IPS-18c (cell line): ENCODE results near the gene IGFBP5.

Experiments used
- H3K4me3 ChIP-seq: 2 replicates; pipeline ENCODE4 v1.7.0; 2013; ENCODE audit warnings: low read depth, mild to moderate bottlenecking, low read length, moderate library complexity; ENCODE audit not compliant: insufficient read depth
- H3K9me3 ChIP-seq: one replicate; pipeline ENCODE4 v1.6.1; 2013; ENCODE audit warnings: mild to moderate bottlenecking, low read length, moderate library complexity; ENCODE audit not compliant: control insufficient read depth, insufficient read depth

IGFBP5 gene, protein sequence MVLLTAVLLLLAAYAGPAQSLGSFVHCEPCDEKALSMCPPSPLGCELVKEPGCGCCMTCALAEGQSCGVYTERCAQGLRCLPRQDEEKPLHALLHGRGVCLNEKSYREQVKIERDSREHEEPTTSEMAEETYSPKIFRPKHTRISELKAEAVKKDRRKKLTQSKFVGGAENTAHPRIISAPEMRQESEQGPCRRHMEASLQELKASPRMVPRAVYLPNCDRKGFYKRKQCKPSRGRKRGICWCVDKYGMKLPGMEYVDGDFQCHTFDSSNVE

DNA sequence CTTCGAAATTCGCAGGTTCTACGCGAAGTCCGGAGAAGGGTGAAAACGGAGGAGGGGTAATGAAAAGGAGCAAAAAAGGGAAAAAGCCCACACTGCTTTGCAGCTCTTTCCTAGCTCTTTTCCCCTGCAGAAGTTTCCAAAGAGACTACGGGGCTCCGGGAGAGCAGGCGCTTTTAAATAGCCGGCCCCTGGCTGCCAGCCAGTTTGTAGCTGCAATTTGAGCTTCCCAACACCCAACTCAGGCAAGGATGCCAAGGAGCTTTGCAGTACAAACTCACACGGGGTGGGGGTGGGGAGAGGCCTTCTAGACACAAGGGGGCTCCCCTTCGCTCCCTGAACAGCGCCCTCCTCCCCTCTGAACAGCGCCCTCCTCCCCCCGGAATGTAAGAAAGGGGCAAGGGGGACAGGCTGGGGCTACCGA is at the start of gene IGFBP5:
IGFBP5 (minus strand) TSS at position 149 of the 421 bp plus-strand sequence. CDS start 774 bp downstream, outside the sequence.
- Histone ChIP-seq H3K9me3 (peaks cover 3% of the 10 kb centered on the region), H3K4me3 (peak within 1 kb of the TSS; percentile 72)

DNA sequence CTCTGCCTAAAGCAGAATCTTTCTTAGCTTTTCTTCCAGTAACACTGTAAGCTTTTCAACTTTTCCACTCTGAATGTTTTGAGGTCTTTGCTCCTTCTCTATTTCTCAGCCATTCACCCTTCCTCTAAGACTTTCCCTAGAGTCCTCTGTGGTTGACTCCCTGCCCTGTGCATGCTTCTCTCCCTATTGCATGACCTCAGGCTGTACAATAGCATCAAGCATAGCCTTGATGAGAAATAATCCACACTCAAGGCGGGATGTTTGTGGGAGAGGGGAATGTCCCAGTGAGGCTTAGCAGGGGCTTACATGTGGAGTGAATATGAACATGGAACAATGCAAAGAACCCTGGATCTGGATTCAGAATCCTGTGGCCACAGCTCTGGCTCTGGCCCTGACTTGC is 48.4 kb upstream of the IGFBP5 start:
- no peak overlapping the region for H3K4me3 ChIP-seq
- no peaks in the 10 kb centered on the region for H3K9me3 ChIP-seq

DNA sequence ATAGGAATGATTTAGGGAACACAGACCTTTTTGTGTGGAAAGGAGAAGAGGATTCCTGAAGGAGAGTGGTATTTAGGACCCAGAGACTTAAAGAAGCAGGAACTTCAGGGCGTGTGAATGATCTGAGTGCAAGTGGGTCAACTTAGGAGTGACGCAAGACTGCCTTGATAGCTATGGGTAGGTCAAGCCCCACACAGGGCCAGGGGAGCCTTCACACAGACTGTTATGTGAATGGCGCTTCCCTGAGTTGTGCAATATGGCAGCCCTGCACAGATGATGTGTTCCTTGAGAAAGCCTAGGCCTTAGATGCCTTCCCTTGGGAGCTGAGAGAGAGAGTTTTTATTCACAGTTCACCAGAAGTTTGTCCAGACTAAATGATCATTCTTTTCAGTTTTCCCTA is 47.1 kb upstream of the IGFBP5 start:
- no peaks in the 10 kb centered on the region for H3K9me3 ChIP-seq
- no peak overlapping the region for H3K4me3 ChIP-seq

DNA sequence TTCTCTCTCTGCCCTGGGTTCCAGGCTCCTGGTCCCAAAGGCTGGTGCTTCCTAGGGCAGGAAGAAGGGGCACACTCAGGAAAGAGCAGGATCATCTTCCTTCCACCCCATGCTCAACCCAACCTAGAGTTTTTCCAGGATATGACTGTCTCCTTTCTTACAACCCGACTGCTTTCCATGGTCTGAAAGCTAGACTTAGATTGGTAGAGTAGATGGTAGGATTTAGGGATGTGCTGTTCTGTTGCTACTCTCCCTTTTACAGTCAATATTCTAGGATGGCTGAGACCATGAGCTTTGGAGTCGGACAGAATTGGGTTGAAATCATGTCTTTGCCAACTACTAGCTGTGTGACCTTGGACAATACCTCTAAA is 45.9 kb upstream of the IGFBP5 start:
- Histone ChIP-seq H3K9me3 (no peaks in the 10 kb centered on the region), H3K4me3 (no peak overlapping the region)

DNA sequence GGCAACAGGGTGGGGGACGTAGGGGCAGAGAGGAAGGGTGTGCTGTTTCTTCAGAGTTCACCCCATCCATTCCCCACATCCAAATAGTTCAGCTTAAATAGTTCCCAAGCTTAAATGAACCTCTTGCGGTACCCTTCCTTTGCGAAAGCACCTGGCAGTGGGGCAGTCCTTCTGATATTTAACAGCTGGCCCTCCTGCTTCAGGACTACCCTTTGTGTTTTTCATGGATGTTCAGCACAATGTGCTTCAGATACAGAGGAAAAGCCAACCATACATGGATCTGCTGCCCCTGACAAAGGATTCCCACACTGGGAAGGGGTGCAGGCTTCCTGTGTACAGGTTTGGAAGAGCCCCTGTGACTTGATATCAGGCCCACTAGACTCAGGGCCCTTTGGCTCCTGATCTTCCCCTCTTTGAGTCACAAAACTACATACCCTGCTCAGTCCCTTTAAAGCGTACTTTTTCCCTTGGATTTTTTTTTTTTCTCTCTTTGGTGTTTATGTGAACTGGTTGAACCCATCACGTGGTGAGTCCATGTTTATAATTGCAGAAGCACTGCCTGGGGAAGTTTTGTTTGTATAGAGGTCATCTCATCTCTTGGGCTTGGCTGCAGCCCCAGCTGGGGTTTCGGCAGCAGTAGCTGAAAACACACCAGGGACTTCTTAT is 45.3 kb upstream of the IGFBP5 start:
- Histone ChIP-seq H3K4me3 (no peak overlapping the region), H3K9me3 (no peaks in the 10 kb centered on the region)

DNA sequence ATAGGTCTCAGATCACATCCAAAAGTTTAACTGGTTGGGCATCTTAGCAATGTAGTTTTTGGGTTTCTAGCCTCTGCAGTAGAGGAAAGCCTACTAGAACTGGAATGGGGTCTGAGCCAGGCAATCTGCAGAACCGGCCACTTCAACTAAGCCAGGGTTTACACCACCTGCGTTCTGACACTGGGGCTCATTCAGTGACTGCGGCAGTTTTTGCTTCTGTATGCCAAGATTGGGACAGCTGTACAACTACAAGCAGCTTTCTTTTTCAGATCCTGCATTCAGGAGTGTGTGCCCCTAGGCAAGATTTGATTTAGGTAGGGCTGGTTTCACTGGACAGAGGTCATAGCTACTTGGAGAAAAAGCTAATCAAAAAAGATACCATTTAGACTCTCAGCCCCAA is 43.7 kb upstream of the IGFBP5 start:
- no peaks in the 10 kb centered on the region for H3K9me3 ChIP-seq
- no peak overlapping the region for H3K4me3 ChIP-seq

DNA sequence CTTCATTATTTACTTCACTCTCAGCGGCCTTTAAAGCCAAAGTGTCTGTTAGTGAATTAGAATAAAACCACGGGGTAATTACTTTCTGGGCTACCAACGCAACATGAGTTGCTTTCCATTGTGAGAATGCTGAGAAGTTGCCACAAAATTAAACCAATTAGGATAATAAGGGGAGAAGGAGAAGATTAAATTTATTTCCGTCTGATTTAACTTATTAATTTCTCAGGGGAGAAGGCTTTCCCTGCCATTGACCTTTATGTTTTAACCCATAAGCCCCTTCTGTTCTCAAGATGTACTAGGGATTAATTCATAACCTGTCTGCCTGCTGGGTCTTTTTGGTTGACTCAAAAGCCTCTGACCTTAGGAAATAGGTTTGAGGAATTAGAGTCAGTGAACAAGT is 42.3 kb upstream of the IGFBP5 start:
- H3K9me3 ChIP-seq: no peaks in the 10 kb centered on the region
- no peak overlapping the region for H3K4me3 ChIP-seq

DNA sequence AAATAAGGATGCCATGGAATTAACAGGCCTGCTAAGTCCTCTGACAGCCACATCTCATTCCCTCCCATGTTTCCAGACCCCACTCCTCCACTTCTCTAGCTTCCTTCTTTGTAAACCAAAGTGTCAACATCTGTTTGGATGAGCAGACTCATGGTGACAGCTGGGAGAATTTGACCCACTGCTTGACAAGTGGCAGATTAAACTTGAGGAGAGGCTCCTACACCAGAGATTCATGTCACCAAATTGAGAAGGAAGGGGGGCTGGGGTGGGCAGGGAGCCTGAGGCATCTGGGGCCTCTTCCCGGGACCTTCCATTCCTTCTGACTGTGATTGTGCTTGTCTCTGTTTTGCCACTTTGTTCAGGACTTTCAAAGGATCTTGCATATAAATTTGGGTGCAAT is 41.0 kb upstream of the IGFBP5 start:
- Histone ChIP-seq H3K4me3 (no peak overlapping the region), H3K9me3 (no peaks in the 10 kb centered on the region)

DNA sequence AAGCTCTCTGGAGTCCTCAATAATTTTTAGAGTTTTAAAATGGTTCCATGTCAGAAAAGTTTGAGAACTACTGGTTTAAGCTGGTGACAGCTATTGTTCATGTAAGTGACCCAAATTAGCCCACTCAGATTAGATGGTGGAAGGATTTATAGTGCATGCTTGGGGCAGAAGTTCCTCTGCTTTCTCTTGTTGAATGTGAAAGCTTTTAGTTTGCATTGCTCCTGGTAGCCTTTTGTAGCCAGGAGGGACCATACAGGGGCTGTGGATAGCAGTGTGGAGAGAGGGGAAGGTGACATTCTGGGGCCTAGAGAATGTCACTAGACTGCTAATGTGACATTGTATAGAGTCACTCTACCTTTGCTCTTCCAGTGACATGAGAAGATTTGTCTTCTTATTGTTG is 40.3 kb upstream of the IGFBP5 start:
- H3K4me3 ChIP-seq: no peak overlapping the region
- H3K9me3 ChIP-seq: no peaks in the 10 kb centered on the region

DNA sequence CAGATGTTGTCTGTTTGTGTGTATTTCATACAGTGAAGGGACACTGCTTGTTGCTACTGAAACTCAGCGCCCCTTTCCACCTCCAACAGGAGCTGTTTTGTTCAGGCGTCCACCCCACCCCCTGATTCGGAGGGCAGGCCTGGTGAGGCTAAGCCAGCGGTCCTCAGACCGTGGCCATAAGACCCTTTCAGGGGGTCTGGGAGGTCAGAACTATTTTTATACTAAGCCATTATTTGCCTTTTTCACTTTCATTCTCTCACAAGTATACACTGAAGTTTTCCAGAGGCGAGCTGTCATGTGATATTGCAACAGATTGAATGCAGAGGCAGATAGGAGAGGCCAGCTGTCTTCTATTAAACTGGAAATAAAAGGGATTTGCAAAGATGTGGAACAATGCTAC is 39.7 kb upstream of the IGFBP5 start:
- H3K4me3 ChIP-seq: no peak overlapping the region
- H3K9me3 ChIP-seq: no peaks in the 10 kb centered on the region

DNA sequence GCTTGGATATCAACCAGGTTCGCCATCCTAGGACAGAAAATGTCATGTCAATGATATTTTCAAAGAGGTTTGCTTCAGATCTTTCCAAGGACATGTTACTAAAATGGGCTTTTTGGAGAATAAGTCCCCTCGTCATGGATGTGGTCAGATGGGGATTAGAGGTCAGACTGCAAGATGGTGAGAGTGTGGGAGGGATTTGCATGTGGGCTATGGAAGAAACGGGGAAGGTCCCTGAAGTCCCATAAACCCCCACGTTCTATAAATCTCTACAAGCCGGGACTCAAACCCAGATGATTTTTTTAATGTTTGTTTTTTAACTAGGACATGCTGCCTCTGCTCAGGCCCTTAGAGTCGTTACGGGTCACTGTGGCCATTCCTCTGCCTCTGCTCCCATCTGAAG is 37.7 kb upstream of the IGFBP5 start:
- no peak overlapping the region for H3K4me3 ChIP-seq
- H3K9me3 ChIP-seq: no peaks in the 10 kb centered on the region

DNA sequence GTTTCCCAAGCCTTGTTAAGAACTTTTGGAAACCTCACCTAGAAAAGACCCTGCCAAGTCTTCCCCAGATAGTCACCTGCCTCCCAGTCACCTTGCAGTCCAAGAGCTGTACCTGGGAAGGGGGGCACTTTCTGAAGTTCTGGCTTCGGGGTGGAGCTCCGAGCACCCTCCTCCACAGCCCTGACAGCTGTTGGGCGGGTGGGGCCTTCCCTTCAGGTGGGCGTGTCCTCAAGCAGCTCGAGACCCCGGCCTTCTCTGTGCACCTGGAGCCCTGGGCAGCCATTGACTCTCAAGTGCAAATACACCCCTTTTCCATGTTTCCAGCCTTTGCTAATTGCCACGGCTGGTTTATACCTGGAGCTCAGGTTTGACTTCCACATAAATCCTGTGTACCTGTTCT is 37.0 kb upstream of the IGFBP5 start:
- H3K4me3 ChIP-seq: no peak overlapping the region
- peaks cover 2% of the 10 kb centered on the region for H3K9me3 ChIP-seq

DNA sequence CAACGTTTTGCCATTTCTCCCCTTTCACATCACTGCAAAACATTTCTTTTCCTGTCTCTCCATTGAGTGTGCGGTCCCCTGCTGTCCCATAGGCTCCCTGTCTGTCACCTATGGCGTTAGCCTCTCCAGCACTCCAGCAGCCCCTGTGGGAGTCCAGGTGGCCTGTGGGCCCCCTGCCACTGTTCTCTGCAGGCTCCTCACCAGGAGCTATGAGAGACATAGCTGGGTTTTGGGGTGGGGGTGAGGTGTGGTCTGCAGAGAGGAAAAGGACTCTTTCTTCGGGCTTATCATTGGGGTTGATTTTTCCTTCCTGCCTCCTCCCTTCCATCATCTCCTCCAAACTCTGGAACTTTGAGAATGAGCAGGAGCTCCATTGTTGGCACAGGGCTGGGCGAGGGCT is 36.1 kb upstream of the IGFBP5 start:
- Histone ChIP-seq H3K4me3 (no peak overlapping the region), H3K9me3 (peaks cover 2% of the 10 kb centered on the region)

DNA sequence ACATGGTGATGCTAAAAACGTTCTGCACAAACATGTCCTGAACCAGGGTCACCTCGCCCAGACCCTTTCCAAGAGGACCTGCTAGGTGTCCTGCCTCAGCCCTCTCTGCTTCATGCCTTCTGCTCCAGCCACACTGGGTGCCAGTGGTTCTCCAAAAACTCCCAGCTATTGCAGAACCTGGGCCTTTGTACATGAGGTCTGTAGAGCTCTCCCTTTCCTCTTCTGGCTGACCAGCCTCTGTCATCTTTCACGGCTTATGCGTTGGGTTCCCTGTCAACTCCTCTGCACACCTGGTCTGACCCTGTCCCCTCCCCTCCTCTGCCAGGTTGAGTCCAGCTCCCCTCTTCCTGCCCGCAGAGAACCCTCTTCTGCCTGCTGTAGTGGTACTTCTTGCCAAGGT is 35.5 kb upstream of the IGFBP5 start:
- no peak overlapping the region for H3K4me3 ChIP-seq
- peaks cover 2% of the 10 kb centered on the region for H3K9me3 ChIP-seq

DNA sequence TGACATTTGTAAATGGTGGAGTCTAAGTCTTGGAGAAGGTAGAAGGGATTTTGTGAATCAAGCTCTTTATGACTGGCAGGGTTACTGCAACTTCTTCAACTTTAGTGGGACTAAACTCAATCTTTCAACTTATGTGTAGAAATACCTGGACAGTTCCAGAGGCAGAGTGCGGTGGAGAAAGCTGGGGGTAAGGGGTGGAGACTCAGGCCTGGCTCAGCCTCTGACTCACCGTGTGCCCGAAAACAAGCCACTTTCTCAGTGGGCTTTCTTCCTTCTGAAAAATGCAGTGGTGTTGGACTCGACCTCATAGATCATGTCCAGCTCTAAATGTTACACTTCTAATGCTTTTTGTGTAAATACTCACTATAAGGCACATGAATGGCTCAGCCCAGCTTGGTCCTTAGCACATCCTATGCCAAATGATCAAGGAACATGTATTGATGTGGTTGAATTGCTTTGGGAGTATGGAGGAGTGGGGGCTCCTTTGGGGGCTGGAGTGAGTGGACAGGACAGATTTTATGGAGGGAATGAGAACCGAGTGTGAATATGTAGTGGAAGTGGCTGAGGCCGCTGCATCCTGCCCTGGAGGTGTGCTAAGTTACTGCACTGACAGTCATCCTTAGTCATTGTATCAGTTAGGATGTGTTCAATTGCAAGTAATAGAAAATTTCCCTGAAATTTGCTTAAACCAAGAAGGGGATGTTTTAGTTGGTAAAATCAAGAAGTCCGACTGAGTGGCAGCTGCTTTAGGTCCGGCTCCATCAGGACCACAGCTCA is 32.2 kb upstream of the IGFBP5 start:
- peaks cover 2% of the 10 kb centered on the region for H3K9me3 ChIP-seq
- no peak overlapping the region for H3K4me3 ChIP-seq

DNA sequence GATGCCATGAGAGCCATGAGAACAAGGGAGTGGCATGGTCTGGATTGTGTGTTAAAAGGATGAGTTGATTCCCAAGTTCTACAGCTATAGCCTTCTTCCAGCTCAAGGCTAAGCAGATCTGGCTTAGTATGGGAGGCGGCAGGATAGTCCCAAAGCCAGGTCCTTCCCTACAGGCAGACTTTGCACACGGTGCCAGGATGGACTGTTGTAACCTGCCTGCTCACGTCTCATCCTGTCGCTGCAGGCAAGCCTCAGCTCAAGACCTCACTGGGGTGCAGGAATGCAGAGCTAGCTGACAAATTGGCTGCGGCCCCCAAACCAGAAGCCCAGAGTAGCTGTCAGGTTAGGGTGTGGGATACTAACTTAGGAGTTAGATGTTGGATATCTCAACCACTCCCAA is 28.8 kb upstream of the IGFBP5 start:
- Histone ChIP-seq H3K4me3 (no peak overlapping the region), H3K9me3 (peaks cover 2% of the 10 kb centered on the region)

DNA sequence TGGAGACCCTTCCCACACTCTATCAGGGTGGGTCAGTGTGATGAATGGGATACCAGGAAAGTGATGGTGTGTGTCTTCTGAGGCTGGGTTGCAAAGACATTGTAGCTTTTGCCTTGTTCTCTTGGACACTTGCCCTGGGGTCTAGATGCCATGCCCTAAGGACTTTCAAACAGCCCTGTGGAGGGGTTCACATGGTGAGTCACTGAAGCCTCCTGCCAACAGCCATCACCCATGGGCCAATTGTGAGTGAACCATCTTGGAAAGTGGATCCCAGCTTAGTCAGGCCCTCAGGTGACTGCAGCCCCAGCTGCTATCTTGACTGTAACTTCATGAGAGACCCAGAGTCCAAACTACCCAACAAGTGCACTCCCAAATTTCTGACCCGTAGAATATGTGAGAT is 25.8 kb upstream of the IGFBP5 start:
- Histone ChIP-seq H3K9me3 (no peaks in the 10 kb centered on the region), H3K4me3 (no peak overlapping the region)

DNA sequence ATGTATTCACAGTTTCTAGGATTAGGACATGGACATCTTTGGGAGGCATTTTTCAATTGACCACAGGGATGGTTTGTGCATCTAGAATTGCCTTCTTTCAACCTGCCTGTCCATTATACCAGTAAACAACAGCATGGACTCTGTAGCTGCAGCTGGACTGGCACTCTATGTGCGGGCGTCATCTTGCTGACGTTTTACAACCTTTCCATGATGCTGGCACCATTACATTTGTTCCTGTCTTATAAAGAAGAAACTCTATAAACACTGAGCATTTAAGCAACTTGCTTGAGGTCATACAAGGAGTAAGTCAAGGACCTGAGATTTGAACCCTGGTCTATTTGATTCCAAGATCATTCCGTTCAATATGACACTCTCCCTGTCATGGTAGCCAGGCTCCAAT is 25.4 kb upstream of the IGFBP5 start:
- no peaks in the 10 kb centered on the region for H3K9me3 ChIP-seq
- no peak overlapping the region for H3K4me3 ChIP-seq
